HL-60 (cell line): ENCODE data around the gene SERPINF2.
A peak's percentile ranks its signal among the peaks of the same experiment; 100 is the strongest.

Experiments
- DNase-seq, 2 experiments: peaks; one replicate each; pipeline ENCODE4 v3.0.0-alpha.2; 2010 to 2020; ENCODE audit warnings: low read depth in 1 of 2, low spot score in 1 of 2
- H3K27ac ChIP-seq: fragments of 250-450 bp; sonication (Bioruptor Pico); replicated peaks from 2 replicates; pipeline ENCODE4 v1.5.1; 2020; ENCODE audit warnings: mild to moderate bottlenecking, moderate library complexity
- H3K27me3 ChIP-seq: fragments of 250-450 bp; sonication (Bioruptor Pico); 2 replicates; pipeline ENCODE4 v1.5.1; 2021; ENCODE audit warnings: mild to moderate bottlenecking, moderate library complexity; ENCODE audit not compliant: insufficient read depth, poor library complexity, severe bottlenecking
- H3K4me3 ChIP-seq: replicated peaks from 2 replicates; pipeline ENCODE4 v1.5.1; 2011; ENCODE audit warnings: mild to moderate bottlenecking, control low read depth, low read length; ENCODE audit not compliant: insufficient read depth
- CTCF ChIP-seq: IDR thresholded peaks from one replicate; pipeline ENCODE4 v1.5.1; 2011; ENCODE audit warnings: low read length, control low read depth, inconsistent platforms; ENCODE audit not compliant: insufficient read depth
- GABPA ChIP-seq: IDR thresholded peaks from 2 replicates; pipeline ENCODE4 v1.6.1; 2012; ENCODE audit warnings: low read depth
- POLR2AphosphoS5 ChIP-seq: IDR thresholded peaks from 2 replicates; pipeline ENCODE4 v1.6.1; 2012; ENCODE audit warnings: low read depth
- REST ChIP-seq: IDR thresholded peaks from 2 replicates; pipeline ENCODE4 v1.6.1; 2012; ENCODE audit warnings: low read depth; ENCODE audit not compliant: insufficient replicate concordance
- SPI1 ChIP-seq: IDR thresholded peaks from 2 replicates; pipeline ENCODE4 v1.6.1; 2012; ENCODE audit warnings: low read depth, mild to moderate bottlenecking, borderline replicate concordance

The SERPINF2 gene

GRCh38 chr17:1724351-1724868 is 18.3 kb upstream of the SERPINF2 start, which contains the start of gene WDR81:
Gene WDR81 (plus strand): TSS chr17:1724704. CDS start chr17:1724960, 256 bp downstream.
- Histone ChIP-seq H3K4me3 (peak within 1 kb of the TSS; percentile 70), H3K27me3 (no peaks in the 10 kb centered on the region), H3K27ac (peak within 1 kb of the TSS; percentile 91)
- TF ChIP-seq SPI1 (no peak), REST (no peak), CTCF (no peak), POLR2AphosphoS5 (peak; percentile 12; the same call in 1 of the 2 replicates), GABPA (no peak)
- DNase-seq, result peak; percentile 73 to 74

- Histone ChIP-seq H3K4me3 (peak overlapping the region; percentile 70), H3K27me3 (no peaks in the 10 kb centered on the region), H3K27ac (peak overlapping the region; percentile 91)
- DNase-seq, result peak; percentile 36 to 61
- TF ChIP-seq POLR2AphosphoS5, result no peak
- TF ChIP-seq GABPA, result no peak
- TF ChIP-seq SPI1, result peak; percentile 32; the same call in 1 of the 2 replicates
Observed at GRCh38 chr17:1724869-1725641, 17.6 kb upstream of the SERPINF2 start.

GRCh38 chr17:1725642-1726511 is 16.8 kb upstream of the SERPINF2 start:
- DNase-seq, result no peak
- Histone ChIP-seq H3K27ac (peak overlapping the region; percentile 91), H3K27me3 (no peaks in the 10 kb centered on the region), H3K4me3 (peak overlapping the region; percentile 70)
- no peak for TF ChIP-seq GABPA
- no peak for TF ChIP-seq POLR2AphosphoS5
- no peak for TF ChIP-seq REST
- no peak for TF ChIP-seq SPI1
- TF ChIP-seq CTCF, result no peak
